Smooth muscle cell (in vitro differentiated cells): ENCODE measurements around the gene DENND1A. TPM values are rescaled to one million over a fixed set of nuclear protein-coding genes. Genes with fewer than 3 reads are reported as not detected.

Source experiments
- DNase-seq: peaks from one replicate; lab custom pipeline; 2025; ENCODE audit not compliant: unreplicated experiment; lab: John Stamatoyannopoulos, UW
- H2AFZ ChIP-seq: fragments of 200-600 bp; sonication (generic); 2 replicates; pipeline ENCODE4 v1.6.0; 2016; ENCODE audit warnings: antibody characterized with exemption, low read depth, mild to moderate bottlenecking
- H3F3A ChIP-seq: fragments of 200-600 bp; sonication (generic); 2 replicates; pipeline ENCODE4 v1.6.0; 2017; ENCODE audit warnings: antibody characterized with exemption, low read depth
- H3K27ac ChIP-seq: fragments of 200-600 bp; sonication (generic); 2 replicates; pipeline ENCODE4 v1.5.1; 2016; ENCODE audit warnings: low read depth, mild to moderate bottlenecking
- H3K27me3 ChIP-seq: fragments of 200-600 bp; sonication (generic); 2 replicates; pipeline ENCODE4 v1.6.1; 2016; ENCODE audit warnings: low read depth, mild to moderate bottlenecking
- H3K36me3 ChIP-seq: fragments of 200-600 bp; sonication (generic); 2 replicates; pipeline ENCODE4 v1.5.1; 2016; ENCODE audit warnings: low read depth
- H3K4me1 ChIP-seq: fragments of 200-600 bp; sonication (generic); 2 replicates; pipeline ENCODE4 v1.5.1; 2016; ENCODE audit warnings: low read depth
- H3K4me2 ChIP-seq: fragments of 200-600 bp; sonication (generic); 2 replicates; pipeline ENCODE4 v1.6.0; 2016; ENCODE audit warnings: mild to moderate bottlenecking
- H3K4me3 ChIP-seq: fragments of 200-600 bp; sonication (generic); 2 replicates; pipeline ENCODE4 v1.5.1; 2016; ENCODE audit warnings: mild to moderate bottlenecking
- H3K79me2 ChIP-seq: fragments of 200-600 bp; sonication (generic); 2 replicates; pipeline ENCODE4 v1.6.0; 2016; ENCODE audit warnings: low read depth, mild to moderate bottlenecking
- H3K9ac ChIP-seq: fragments of 200-600 bp; sonication (generic); 2 replicates; pipeline ENCODE4 v1.6.0; 2016; ENCODE audit warnings: low read depth
- H3K9me3 ChIP-seq: fragments of 200-600 bp; sonication (generic); replicated peaks from 2 replicates; pipeline ENCODE4 v1.5.1; 2016; ENCODE audit warnings: low read depth
- H4K20me1 ChIP-seq: fragments of 200-600 bp; sonication (generic); 2 replicates; pipeline ENCODE4 v1.6.0; 2016; ENCODE audit warnings: low read depth
- WGBS: methylation state at CpG from one replicate; pipeline ENCODE4 v1.1.7; 2016; ENCODE audit warnings: low lambda C conversion rate; 5-methylcytosine and 5-hydroxymethylcytosine counted together
- polyA plus RNA-seq: library from polyadenylated mRNA; unstranded; fragments of >200 nt; fragmentation: Nextera tagmentation; extraction: Ambion mirVana; gene quantifications from 2 replicates; pipeline ENCODE4 v1.2.1, GENCODE V29; 2016
- total RNA-seq: library from RNA; depleted of rRNA; stranded (reverse); fragments of >200 nt; gene quantifications from 2 replicates; pipeline ENCODE4 v1.2.3, GENCODE V29; 2014
- TF ChIP-seq, protein P1 (sequence below): fragments of 200-600 bp; sonication (generic); IDR thresholded peaks from 2 replicates; pipeline ENCODE4 v1.5.1; 2017; ENCODE audit warnings: borderline replicate concordance, mild to moderate bottlenecking, antibody characterized with exemption; ENCODE audit not compliant: insufficient read depth, poor library complexity, severe bottlenecking

The DENND1A gene
- total and polyA plus RNA-seq, 2 experiments from 2014 or later: 8.1 to 20.2 TPM

GRCh38 chr9:123472862-123473614 is 456.9 kb downstream of the DENND1A start:
- no peaks in the 10 kb centered on the region for H3K4me1 ChIP-seq
- no peaks in the 10 kb centered on the region for H4K20me1 ChIP-seq
- H3F3A ChIP-seq: no peaks in the 10 kb centered on the region
- TF ChIP-seq, protein P1, sequence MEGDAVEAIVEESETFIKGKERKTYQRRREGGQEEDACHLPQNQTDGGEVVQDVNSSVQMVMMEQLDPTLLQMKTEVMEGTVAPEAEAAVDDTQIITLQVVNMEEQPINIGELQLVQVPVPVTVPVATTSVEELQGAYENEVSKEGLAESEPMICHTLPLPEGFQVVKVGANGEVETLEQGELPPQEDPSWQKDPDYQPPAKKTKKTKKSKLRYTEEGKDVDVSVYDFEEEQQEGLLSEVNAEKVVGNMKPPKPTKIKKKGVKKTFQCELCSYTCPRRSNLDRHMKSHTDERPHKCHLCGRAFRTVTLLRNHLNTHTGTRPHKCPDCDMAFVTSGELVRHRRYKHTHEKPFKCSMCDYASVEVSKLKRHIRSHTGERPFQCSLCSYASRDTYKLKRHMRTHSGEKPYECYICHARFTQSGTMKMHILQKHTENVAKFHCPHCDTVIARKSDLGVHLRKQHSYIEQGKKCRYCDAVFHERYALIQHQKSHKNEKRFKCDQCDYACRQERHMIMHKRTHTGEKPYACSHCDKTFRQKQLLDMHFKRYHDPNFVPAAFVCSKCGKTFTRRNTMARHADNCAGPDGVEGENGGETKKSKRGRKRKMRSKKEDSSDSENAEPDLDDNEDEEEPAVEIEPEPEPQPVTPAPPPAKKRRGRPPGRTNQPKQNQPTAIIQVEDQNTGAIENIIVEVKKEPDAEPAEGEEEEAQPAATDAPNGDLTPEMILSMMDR: no peak
- H3K27me3 ChIP-seq: no peaks in the 10 kb centered on the region
- no peak overlapping the region for H2AFZ ChIP-seq
- no peaks in the 10 kb centered on the region for H3K79me2 ChIP-seq
- H3K4me3 ChIP-seq: no peak overlapping the region
- WGBS: 72% methylated on average over 14 of the region's 14 CpGs
- DNase-seq: no peak
- H3K27ac ChIP-seq: no peak overlapping the region
- no peaks in the 10 kb centered on the region for H3K9me3 ChIP-seq
- no peak overlapping the region for H3K4me2 ChIP-seq
- H3K9ac ChIP-seq: no peak overlapping the region
- no peaks in the 10 kb centered on the region for H3K36me3 ChIP-seq

- Histone ChIP-seq H3F3A (no peaks in the 10 kb centered on the region), H3K27me3 (no peaks in the 10 kb centered on the region), H3K79me2 (no peaks in the 10 kb centered on the region), H3K9ac (no peak overlapping the region), H3K4me2 (no peak overlapping the region), H4K20me1 (no peaks in the 10 kb centered on the region), H3K9me3 (no peaks in the 10 kb centered on the region), H3K4me3 (no peak overlapping the region), H3K4me1 (no peaks in the 10 kb centered on the region), H3K27ac (no peak overlapping the region), H3K36me3 (no peaks in the 10 kb centered on the region), H2AFZ (no peak overlapping the region)
- TF ChIP-seq, protein P1: no peak
- WGBS: 88% methylated on average over 7 of the region's 12 CpGs
- no peak for DNase-seq
Observed at GRCh38 chr9:123471843-123472570, 457.9 kb downstream of the DENND1A start.

- Histone ChIP-seq H3K4me3 (no peak overlapping the region), H2AFZ (no peak overlapping the region), H3K9ac (no peak overlapping the region), H3F3A (no peaks in the 10 kb centered on the region), H4K20me1 (no peaks in the 10 kb centered on the region), H3K27me3 (no peaks in the 10 kb centered on the region), H3K9me3 (no peaks in the 10 kb centered on the region), H3K36me3 (no peaks in the 10 kb centered on the region), H3K79me2 (no peaks in the 10 kb centered on the region), H3K4me2 (no peak overlapping the region), H3K4me1 (no peaks in the 10 kb centered on the region), H3K27ac (no peak overlapping the region)
- DNase-seq: no peak
- TF ChIP-seq, protein P1: no peak
- 91% methylated on average over 21 of the region's 21 CpGs for WGBS
Observed at GRCh38 chr9:123470991-123471770, 458.7 kb downstream of the DENND1A start.
